GM18511 (cell line): ENCODE measurements around the gene CHTF18.

Experiments
- ATAC-seq: cut with Tn5 transposase; IDR thresholded peaks from one replicate; pipeline ENCODE4 v1.9.1; 2021; ENCODE audit warnings: mild to moderate bottlenecking, moderate library complexity; ENCODE audit not compliant: unreplicated experiment

The CHTF18 gene

GRCh38 chr16:760065-760464 lies 28.4 kb upstream of the CHTF18 start:
- no peak for ATAC-seq

GRCh38 chr16:760545-761343 lies 27.7 kb upstream of the CHTF18 start, which contains the start of gene MSLN:
Gene MSLN (plus strand): TSS chr16:760734. CDS start chr16:762681, 1,947 bp downstream.
- no peak for ATAC-seq

GRCh38 chr16:761625-762513 lies 26.6 kb upstream of the CHTF18 start:
- no peak for ATAC-seq

- no peak for ATAC-seq
Measured at GRCh38 chr16:762595-763268, 25.7 kb upstream of the CHTF18 start.

GRCh38 chr16:763369-764183 lies 24.8 kb upstream of the CHTF18 start:
- no peak for ATAC-seq

GRCh38 chr16:764184-764750 lies 24.2 kb upstream of the CHTF18 start:
- no peak for ATAC-seq

- no peak for ATAC-seq
Measured at GRCh38 chr16:764848-765487, 23.5 kb upstream of the CHTF18 start.

- ATAC-seq = no peak
Measured at GRCh38 chr16:765488-765865, 22.9 kb upstream of the CHTF18 start.

- no peak for ATAC-seq
Measured at GRCh38 chr16:766008-766819, 22.2 kb upstream of the CHTF18 start.

GRCh38 chr16:766820-767640 lies 21.4 kb upstream of the CHTF18 start:
- no peak for ATAC-seq

GRCh38 chr16:767743-768235 lies 20.6 kb upstream of the CHTF18 start:
- no peak for ATAC-seq

- ATAC-seq = no peak
Measured at GRCh38 chr16:768428-768827, 20.0 kb upstream of the CHTF18 start.

- no peak for ATAC-seq
Measured at GRCh38 chr16:769184-769784, 19.1 kb upstream of the CHTF18 start.

- ATAC-seq = no peak
Measured at GRCh38 chr16:769934-770333, 18.5 kb upstream of the CHTF18 start.

- ATAC-seq = no peak
Measured at GRCh38 chr16:770411-770810, 18.0 kb upstream of the CHTF18 start.

GRCh38 chr16:772959-773358 lies 15.5 kb upstream of the CHTF18 start:
- ATAC-seq = no peak
